AG04449 (cell line): ENCODE data around the gene CRIP3.

ENCODE experiments used
- CTCF ChIA-PET: fragments of 350-600 bp; formaldehyde crosslinking; extraction: SDS; loops from one replicate; lab custom pipeline; 2021; ENCODE audit warnings: antibody characterized with exemption; lab: Yijun Ruan, JAX
- POLR2A ChIA-PET: fragments of 400-600, 350-600 bp; formaldehyde crosslinking; extraction: SDS; loops from one replicate; lab custom pipeline; 2020; ENCODE audit warnings: antibody characterized with exemption, inconsistent platforms; lab: Yijun Ruan, JAX
- DNase-seq: peaks from one replicate; pipeline ENCODE4 v3.0.0-alpha.2; 2010; ENCODE audit warnings: low read depth, low spot score
- H3K4me3 ChIP-seq: 2 replicates; pipeline ENCODE4 v1.5.1; 2011; ENCODE audit warnings: low read depth, mild to moderate bottlenecking, control low read depth, low read length
- CTCF ChIP-seq: IDR thresholded peaks from one replicate; pipeline ENCODE4 v1.5.1; 2011; ENCODE audit warnings: mild to moderate bottlenecking, moderate library complexity, low read length, control low read depth, inconsistent platforms; ENCODE audit not compliant: insufficient read depth; ENCODE audit errors: missing control alignments

The CRIP3 gene

GRCh38 chr6:43287717-43288679, 20.6 kb downstream of the CRIP3 start:
- DNase-seq = no peak
- no peak for TF ChIP-seq CTCF
- ChIA-PET POLR2A (no interaction called here), CTCF (interaction anchor here (1.1 to 2.1 kb wide), 4 partner anchors 9 to 59 kb away, joined by 4 to 6 read pairs (median 4); partner anchors contain the start of gene DNPH1)
- H3K4me3 ChIP-seq = no peak overlapping the region

GRCh38 chr6:43286980-43287716, 21.5 kb downstream of the CRIP3 start:
- ChIA-PET CTCF (interaction anchor here (1.1 to 2.1 kb wide), 4 partner anchors 10 to 58 kb away, joined by 4 to 6 read pairs (median 4); partner anchors contain the start of gene DNPH1), POLR2A (no interaction called here)
- DNase-seq = no peak
- no peak overlapping the region for H3K4me3 ChIP-seq
- peak; percentile 11 for TF ChIP-seq CTCF

GRCh38 chr6:43286456-43286979, 22.1 kb downstream of the CRIP3 start:
- POLR2A ChIA-PET = no interaction called here
- CTCF ChIA-PET = interaction anchor here (1.1 to 1.7 kb wide), 3 partner anchors 23 to 58 kb away, joined by 4 read pairs; partner anchors contain the start of gene DNPH1

GRCh38 chr6:43285832-43286231, 22.8 kb downstream of the CRIP3 start:
- POLR2A ChIA-PET = no interaction called here
- H3K4me3 ChIP-seq = no peak overlapping the region
- CTCF ChIA-PET = no interaction called here
- TF ChIP-seq CTCF = no peak
- no peak for DNase-seq

More at GRCh38 chr6:43286456-43286979, 22.1 kb downstream of the CRIP3 start:
- TF ChIP-seq CTCF = no peak
- no peak for DNase-seq
- no peak overlapping the region for H3K4me3 ChIP-seq

- CTCF ChIA-PET = no interaction called here
- POLR2A ChIA-PET = no interaction called here
- no peak overlapping the region for H3K4me3 ChIP-seq
- no peak for DNase-seq
- TF ChIP-seq CTCF = no peak
These were observed 23.4 kb downstream of the CRIP3 start for GRCh38 chr6:43284991-43285781.
